Coronary artery (tissue), 2 donors: ENCODE measurements around the gene CGB8.
A peak's percentile ranks its signal among the peaks of the same experiment; 100 is the strongest.
"Not testable (repeated sequence)": the region's sequence is repeated elsewhere in the genome, so short reads cannot be mapped to it uniquely, and the experiment has no call there.

ENCODE experiments used
- DNase-seq: peaks from one replicate; pipeline ENCODE4 v3.0.0-alpha.2; 2017; ENCODE audit warnings: low spot score
- H3K27ac ChIP-seq, 2 donors: fragments of 200-600 bp; sonication (generic); one replicate each; pipeline ENCODE4 v1.5.1; 2016 to 2019
- H3K4me3 ChIP-seq: fragments of 200-600 bp; sonication (generic); 2 replicates; pipeline ENCODE4 v1.5.1; 2016; ENCODE audit warnings: mild to moderate bottlenecking, moderate library complexity
- TF ChIP-seq, protein P1 (sequence below): fragments of 200-600 bp; sonication (generic); IDR thresholded peaks from one replicate; pipeline ENCODE4 v1.5.1; 2019; ENCODE audit warnings: antibody characterized with exemption

Gene CGB8

DNA sequence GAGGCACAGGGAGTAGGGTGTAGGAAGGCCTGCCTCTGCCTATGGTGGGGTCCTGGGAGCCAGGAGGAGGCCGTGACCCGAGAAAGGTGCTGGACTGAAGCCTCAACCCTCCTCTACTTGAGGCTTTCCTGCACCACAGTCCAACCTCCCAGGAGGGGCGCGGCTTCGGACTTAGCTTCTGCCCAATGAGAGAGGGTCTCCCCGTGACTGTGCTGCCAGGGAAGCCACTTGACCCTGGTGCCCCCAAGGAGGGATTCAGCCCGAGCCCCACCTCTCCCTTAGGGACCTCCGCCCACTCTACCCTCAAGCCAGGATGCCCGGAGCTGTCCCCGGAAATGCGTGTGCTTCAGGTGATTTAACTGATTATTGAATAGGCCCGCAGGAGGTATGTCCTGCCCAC, at the start of gene CGB8:
Gene CGB8 (minus strand): TSS at position 101 of the 400 bp plus-strand sequence. CDS start 372 bp downstream, outside the sequence.
- H3K4me3 ChIP-seq, H3K27ac ChIP-seq, DNase-seq: not testable (repeated sequence)

DNA sequence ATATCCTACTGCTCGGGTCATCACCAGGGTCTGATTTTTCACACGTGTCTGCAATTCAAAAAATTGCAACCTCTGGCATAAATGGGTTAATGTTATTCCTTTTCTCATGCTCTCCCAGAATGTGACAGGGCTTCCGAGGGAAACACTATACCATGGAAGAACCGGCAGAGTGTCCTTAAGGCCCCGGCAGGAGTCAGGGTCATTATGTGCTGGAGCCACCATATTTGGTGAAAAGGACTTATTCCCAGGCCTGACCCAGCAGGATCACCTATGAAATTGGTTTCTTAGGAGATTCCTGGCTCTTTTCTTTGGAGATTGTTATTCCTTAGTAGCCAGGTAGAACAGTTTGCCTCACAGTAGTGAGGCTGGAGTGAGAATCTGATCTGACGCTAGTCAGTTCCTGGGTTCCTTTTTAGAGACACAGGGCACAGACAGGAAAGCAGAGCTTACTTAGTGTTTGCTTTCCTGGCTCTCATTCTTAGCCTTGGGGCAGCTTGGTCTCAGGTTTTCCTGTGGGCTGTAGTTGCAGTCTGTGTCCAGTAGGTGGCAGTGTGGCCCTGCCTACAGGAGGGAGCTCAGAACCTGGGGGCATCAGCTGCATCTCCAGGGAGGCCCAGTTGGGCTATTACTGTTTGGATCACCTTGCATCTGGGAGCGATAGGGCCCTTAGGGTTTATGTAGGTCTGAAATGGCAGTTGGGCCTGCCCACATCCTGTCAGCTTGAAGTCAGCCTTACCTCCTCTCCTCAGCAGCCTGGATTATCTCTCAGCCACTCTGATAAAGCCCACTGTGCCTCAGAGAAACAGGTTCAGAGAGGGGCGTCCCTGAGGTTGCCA, 48.8 kb upstream of the CGB8 start:
- H3K27ac ChIP-seq, result no peak overlapping the region
- TF ChIP-seq, protein P1, sequence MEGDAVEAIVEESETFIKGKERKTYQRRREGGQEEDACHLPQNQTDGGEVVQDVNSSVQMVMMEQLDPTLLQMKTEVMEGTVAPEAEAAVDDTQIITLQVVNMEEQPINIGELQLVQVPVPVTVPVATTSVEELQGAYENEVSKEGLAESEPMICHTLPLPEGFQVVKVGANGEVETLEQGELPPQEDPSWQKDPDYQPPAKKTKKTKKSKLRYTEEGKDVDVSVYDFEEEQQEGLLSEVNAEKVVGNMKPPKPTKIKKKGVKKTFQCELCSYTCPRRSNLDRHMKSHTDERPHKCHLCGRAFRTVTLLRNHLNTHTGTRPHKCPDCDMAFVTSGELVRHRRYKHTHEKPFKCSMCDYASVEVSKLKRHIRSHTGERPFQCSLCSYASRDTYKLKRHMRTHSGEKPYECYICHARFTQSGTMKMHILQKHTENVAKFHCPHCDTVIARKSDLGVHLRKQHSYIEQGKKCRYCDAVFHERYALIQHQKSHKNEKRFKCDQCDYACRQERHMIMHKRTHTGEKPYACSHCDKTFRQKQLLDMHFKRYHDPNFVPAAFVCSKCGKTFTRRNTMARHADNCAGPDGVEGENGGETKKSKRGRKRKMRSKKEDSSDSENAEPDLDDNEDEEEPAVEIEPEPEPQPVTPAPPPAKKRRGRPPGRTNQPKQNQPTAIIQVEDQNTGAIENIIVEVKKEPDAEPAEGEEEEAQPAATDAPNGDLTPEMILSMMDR, result peak; percentile 95
- H3K4me3 ChIP-seq, result no peak overlapping the region
- no peak for DNase-seq

DNA sequence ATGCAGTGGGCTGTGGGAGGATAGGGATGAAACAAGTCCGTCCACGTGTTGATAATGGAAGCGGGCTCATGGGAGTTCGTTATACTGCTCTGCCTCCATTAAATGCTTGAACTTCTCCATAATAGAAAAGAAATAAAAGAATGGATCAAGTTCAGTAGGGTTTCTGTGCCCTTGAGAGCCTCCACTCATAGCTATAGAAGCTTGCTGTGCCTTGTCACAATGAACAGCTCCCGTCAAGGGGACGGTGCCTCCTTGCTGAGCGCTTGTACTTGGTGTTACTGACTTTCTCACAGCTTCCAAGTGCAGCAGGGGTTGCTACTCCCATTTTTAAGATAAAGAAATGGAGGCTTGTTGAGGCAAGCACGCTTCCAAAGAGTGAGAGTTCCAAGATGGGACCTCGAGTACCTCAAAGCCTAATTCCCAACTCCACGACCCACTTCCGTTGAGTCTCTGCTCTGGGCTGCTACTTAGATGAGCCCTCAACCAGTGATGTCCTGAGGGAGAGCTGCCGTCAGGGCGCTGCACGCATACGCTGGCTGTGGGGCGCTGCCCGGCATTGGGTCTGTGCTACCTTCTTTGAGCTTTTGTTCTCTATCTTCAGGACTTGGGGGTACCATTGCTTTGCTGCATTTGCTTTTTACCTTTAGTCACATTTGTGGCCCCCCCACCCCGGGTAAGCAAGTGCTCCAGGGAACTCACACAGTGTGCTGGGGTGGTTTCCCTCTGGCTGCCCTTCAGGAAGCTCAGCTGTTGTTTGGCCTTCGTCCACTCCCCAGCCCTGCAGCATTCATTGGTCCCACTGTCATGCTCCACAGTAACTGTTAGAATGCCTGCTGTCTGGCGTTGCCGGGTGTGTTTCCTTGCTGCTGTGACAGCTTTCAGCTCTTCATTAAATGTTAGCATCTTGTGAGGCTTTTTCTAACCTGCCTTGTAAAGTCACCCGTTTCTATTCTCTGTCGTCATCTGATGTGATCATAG, 45.9 kb upstream of the CGB8 start:
- TF ChIP-seq, protein P1, result no peak
- no peak for DNase-seq
- Histone ChIP-seq H3K27ac (no peak overlapping the region), H3K4me3 (no peak overlapping the region)

DNA sequence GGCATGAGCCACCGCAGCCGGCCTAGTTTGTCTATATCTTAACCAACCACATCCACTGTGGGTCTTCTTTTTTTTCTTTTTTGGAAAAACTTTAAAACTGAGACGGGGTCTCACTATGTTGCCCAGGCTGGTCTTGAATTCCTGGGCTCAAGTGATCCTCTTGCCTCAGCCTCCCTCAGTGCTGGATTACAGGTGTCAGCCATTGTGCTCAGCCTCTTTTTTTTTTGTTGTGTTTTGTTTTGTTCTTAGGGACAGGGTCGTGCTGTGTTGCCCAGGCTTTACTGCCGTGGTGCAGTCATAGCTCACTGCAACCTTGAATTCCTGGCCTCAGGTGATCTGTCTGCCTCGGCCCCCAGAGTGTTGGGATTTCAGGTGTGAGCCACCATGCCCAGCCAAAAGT, 43.8 kb upstream of the CGB8 start:
- Histone ChIP-seq H3K27ac (no peak overlapping the region), H3K4me3 (no peak overlapping the region)
- TF ChIP-seq, protein P1, result no peak
- no peak for DNase-seq

DNA sequence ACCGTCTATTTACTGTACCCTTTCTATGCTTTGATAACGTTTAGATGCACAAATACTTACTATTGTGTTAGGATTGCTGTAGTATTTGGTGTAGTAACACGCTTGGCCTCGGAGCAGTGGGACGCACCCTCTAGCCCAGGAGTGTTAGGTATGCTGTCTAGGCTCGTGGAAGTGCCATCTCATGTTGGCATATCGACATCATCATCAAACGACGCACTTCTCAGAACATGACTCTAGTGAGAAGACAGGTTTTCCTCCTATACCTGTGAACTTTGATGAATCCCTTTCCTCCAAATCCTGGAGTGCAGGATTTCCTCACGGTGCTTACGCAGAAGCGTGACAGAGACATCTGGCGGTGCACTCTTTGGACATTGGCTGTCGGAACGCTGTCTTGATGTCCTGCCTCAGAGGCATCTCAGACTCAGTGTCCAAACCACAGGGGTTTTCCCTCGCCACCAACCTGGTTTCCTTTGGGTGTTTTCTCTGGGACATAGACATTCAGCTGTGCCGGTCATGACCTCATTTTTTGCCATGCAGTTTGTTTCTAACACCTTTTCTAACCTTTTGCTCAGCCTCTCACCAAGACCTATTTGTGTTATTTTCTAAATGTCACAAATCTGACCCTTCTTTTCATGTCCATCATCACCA, 42.6 kb upstream of the CGB8 start:
- Histone ChIP-seq H3K27ac (no peak overlapping the region), H3K4me3 (no peak overlapping the region)
- no peak for DNase-seq
- TF ChIP-seq, protein P1, result no peak

DNA sequence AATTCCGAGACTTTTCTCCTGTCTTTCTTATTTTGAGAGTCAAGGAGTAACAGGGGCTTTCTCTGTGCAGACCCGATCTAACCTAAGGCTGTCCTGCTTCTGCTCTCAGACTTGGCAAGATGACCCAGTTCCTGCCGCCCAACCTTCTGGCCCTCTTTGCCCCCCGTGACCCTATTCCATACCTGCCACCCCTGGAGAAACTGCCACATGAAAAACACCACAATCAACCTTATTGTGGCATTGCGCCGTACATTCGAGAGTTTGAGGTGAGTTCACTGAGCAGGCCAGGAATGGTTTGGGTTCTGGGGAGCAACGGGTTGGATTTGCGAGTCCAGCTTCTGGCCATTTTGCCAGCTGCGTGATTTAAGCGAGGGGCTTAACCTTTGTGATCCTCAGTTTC, 37.4 kb upstream of the CGB8 start:
- peak overlapping the region in 1 of 2 donors; percentile 70 for H3K27ac ChIP-seq
- no peak for DNase-seq
- TF ChIP-seq, protein P1, result no peak

DNA sequence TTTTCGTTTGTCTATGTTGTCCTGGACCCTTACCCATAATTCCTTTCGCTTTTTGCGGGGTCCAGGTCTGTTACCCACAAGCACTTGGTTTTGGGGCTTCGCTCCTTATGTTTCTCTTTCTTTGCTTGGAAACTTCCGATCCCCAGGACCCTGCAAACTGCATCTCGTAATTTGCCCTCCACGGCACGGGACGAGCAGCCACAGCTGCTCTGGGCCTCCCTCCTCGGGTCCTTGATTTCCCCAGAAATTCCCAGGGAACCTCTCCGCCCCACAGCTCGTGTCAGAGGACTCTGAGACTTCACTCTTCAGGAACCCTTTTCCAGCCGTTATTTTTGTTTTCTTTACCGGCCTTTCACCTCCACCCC, 36.9 kb upstream of the CGB8 start:
- H3K27ac ChIP-seq, result peak overlapping the region; percentile 70 to 94
- H3K4me3 ChIP-seq, result peak overlapping the region; percentile 92
- TF ChIP-seq, protein P1, result no peak
- DNase-seq, result no peak

More for the DNA sequence above, 37.4 kb upstream of the CGB8 start:
- peak overlapping the region; percentile 92 for H3K4me3 ChIP-seq
